Measurements from ENCODE around the gene FAH. TPM values are rescaled to one million over a fixed set of nuclear protein-coding genes. Genes with fewer than 3 reads are reported as not detected.

The FAH gene
- total RNA-seq, 3 donors from 2014 or later: 19.1 to 21.9 (median 20.0) TPM

GRCh38 chr15:80167936-80168335, 15.1 kb downstream of the FAH start:
- DNase-seq (no peak), ATAC-seq (no peak)

GRCh38 chr15:80168421-80168820, 15.6 kb downstream of the FAH start:
- intact Hi-C loops (cut with DNase I, micrococcal nuclease): no loop called here
- Histone ChIP-seq H3K9me3 (no peaks in the 10 kb centered on the region), H3K36me3 (ENCODE audit: low read depth) (no peaks in the 10 kb centered on the region), H3K4me1 (ENCODE audit: low read depth) (no peaks in the 10 kb centered on the region), H3K4me3 (no peak overlapping the region)
- DNase-seq (no peak), ATAC-seq (no peak)
- no peak for TF ChIP-seq CTCF (IDR thresholded peaks at IDR 0.05)

More at GRCh38 chr15:80167936-80168335, 15.1 kb downstream of the FAH start:
- Histone ChIP-seq H3K4me3 (no peak overlapping the region), H3K36me3 (ENCODE audit: low read depth) (no peaks in the 10 kb centered on the region), H3K9me3 (no peaks in the 10 kb centered on the region), H3K4me1 (ENCODE audit: low read depth) (no peaks in the 10 kb centered on the region)
- intact Hi-C loops (cut with DNase I, micrococcal nuclease): no loop called here
- no peak for TF ChIP-seq CTCF (IDR thresholded peaks at IDR 0.05)

GRCh38 chr15:80169768-80170357, 17.1 kb downstream of the FAH start:
- DNase-seq: no peak
- Histone ChIP-seq H3K4me1 (ENCODE audit: low read depth) (no peaks in the 10 kb centered on the region), H3K9me3 (no peaks in the 10 kb centered on the region), H3K4me3 (no peak overlapping the region), H3K36me3 (ENCODE audit: low read depth) (no peaks in the 10 kb centered on the region)
- intact Hi-C loops (cut with DNase I, micrococcal nuclease): no loop called here
- no peak for ATAC-seq
- TF ChIP-seq CTCF (IDR thresholded peaks at IDR 0.05): no peak

GRCh38 chr15:80170596-80170995, 17.8 kb downstream of the FAH start:
- no peak for ATAC-seq
- DNase-seq: no peak
- intact Hi-C loops (cut with DNase I, micrococcal nuclease): no loop called here

GRCh38 chr15:80171787-80172186, 19.0 kb downstream of the FAH start:
- Histone ChIP-seq H3K36me3 (ENCODE audit: low read depth) (no peaks in the 10 kb centered on the region), H3K9me3 (no peaks in the 10 kb centered on the region), H3K4me1 (ENCODE audit: low read depth) (no peaks in the 10 kb centered on the region), H3K4me3 (no peak overlapping the region)
- intact Hi-C loops (cut with DNase I, micrococcal nuclease): no loop called here
- TF ChIP-seq CTCF (IDR thresholded peaks at IDR 0.05): no peak
- DNase-seq (no peak), ATAC-seq (no peak)

More at GRCh38 chr15:80170596-80170995, 17.8 kb downstream of the FAH start:
- no peak for TF ChIP-seq CTCF (IDR thresholded peaks at IDR 0.05)
- no peak overlapping the region for H3K4me3 ChIP-seq
- H3K9me3 ChIP-seq: no peaks in the 10 kb centered on the region
- no peaks in the 10 kb centered on the region for H3K36me3 ChIP-seq (ENCODE audit: low read depth)
- H3K4me1 ChIP-seq (ENCODE audit: low read depth): no peaks in the 10 kb centered on the region

GRCh38 chr15:80172401-80172800, 19.6 kb downstream of the FAH start:
- ATAC-seq (no peak), DNase-seq (no peak)
- TF ChIP-seq CTCF (IDR thresholded peaks at IDR 0.05): no peak
- no peaks in the 10 kb centered on the region for H3K9me3 ChIP-seq
- no peak overlapping the region for H3K4me3 ChIP-seq
- H3K4me1 ChIP-seq (ENCODE audit: low read depth): no peaks in the 10 kb centered on the region
- intact Hi-C loops (cut with DNase I, micrococcal nuclease): no loop called here
- H3K36me3 ChIP-seq (ENCODE audit: low read depth): no peaks in the 10 kb centered on the region

Measured in mucosa of descending colon (tissue), 3 donors.